ENCODE data around the gene MTCL1.
A peak's percentile ranks its signal among the peaks of the same experiment; 100 is the strongest.

The MTCL1 gene

DNA sequence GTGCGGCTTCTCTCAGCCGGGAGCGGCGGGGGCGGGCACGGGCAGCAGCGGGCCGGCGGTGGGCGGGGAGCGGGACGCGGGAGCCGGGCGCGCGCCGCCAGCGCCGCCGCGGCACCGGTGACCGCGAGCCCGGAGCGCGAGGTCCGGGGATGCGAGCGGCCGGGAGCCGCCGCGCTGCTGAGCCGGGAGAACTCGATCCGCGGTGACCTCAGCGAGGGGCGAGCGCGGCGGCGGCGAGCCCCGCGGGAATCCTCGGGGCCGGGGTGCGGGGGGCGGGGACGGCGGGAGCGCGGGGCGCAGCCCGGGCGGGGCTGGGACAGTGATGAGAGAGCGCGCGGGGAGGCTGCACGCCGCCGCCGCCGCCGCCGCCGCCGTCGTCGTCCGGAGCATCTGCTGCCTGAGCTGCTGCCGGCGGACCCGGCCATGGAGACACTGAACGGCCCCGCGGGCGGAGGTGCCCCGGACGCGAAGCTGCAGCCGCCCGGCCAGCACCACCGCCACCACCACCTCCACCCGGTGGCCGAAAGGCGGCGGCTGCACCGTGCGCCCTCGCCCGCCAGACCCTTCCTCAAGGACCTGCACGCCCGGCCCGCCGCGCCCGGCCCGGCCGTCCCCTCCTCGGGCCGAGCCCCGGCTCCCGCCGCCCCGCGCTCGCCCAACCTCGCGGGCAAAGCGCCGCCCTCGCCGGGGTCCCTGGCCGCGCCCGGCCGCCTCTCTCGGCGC is at the start of gene MTCL1:
MTCL1 (plus strand) TSS at position 319 of the 723 bp plus-strand sequence; CDS start at position 424, 105 bp downstream.
- DNase-seq, result peak in 2 of 6 experiments; percentile 31 to 32

DNA sequence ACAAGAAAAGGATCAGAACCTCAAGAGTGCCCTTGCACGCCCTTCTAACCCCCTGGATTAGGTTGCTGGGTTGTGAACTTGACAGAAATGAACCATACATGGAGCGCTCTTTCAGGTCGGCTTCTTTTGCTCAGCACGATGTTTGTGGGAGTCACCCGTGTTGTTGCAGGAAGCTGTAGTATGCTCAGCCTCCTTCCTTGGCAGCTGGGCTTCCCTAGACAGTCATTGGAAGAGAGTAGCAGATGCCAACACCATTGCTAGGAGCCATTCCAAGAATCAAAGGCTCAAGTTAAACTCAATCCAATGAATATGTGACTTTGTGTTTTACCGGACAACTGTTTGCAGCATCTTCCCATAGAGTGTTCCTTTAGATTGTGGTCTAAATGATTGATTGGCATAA is 49.1 kb upstream of the MTCL1 start:
- DNase-seq, result no peak

DNA sequence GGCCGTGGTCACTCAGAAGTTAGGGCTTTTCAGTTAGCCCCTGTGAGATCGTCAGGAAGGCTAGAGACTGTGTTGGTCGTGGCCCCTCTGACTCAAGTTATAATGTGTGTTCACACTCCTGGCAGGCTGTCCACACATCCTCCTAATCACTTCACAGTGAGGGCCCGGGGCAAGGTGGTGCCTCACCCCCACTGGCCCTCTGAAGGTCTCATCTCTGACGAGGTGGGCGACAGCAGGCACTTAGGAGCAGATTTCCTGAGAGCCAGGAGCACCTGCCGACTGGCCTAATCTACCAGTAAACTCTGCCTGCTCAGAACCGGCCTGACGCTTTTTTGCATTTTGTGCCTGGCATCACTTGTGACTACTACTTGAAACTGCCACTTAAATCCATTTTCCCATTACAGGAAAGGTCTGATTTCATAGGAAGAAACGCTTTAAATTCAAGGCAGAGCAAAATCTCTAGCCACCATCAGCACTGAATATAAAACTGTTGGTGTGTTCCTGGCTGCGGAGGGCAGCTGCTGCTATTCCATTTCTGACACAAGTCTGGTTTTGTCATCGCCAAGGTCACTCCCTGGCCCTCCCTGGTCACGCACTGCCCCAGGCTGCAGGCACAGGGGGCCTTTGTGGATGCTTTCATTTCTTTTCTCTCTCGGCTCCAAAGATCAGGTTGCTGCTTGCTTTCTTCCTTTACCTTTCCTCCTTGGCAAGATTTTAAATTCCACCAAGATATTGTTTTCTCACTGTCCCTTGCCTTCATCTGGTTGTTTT is 48.1 kb upstream of the MTCL1 start:
- DNase-seq, result no peak

DNA sequence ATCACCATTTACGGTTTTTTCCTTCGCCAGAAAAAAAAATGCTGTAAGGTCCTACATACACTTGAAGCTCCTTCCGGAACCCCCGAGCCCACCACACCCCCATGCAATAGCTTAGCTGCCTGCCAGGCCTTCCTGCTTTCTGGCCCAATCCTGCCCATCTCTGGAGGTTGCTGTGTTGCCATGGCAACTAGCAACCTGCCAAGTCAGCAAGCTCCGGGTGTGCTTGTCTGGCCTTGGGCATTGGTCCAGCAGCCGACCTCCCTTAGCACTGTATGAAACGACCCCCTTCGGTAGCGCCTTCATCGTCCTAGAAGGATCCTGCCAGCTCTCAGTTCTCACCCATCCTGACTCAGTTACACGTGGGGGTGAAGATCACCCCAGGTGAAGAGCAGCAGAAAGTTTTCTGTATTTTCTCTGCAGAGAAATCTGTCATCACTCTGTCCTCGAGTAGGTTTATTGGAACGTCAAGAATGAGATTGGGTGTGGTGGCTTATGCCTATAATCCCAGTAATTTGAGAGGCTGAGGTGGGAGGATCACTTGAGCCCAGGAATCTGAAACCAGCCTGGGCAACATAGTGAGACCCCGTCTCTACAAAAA is 47.4 kb upstream of the MTCL1 start:
- DNase-seq, result no peak

DNA sequence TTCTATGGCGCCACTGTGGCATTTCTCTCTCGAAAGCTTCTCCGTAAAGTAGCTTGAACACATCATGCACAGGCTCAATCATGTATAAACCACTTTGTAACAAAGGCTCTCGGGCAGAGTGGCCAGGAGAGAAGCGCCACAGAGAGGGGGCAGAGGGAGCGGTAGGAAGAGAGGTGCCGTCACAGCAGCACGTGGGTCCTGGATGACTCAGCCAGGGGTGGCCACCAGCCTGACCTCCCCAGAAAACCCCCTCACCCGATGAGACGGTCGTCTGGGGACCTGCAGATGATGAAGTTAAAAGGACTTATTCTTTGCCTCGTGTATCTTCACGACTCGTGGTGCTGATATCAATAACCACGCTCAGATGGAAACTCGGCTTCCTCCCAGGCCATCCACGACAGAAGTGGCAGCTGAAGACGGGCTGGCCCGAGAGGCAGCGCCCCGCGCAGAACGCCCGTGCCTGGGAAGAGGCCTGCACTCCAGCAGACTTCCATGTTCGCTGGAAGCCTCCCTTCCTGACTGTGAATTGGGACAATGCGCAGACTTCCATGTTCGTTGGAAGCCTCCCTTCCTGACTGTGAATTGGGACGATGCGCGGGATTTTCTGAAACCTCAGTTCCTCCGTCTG is 46.4 kb upstream of the MTCL1 start:
- no peak for DNase-seq

DNA sequence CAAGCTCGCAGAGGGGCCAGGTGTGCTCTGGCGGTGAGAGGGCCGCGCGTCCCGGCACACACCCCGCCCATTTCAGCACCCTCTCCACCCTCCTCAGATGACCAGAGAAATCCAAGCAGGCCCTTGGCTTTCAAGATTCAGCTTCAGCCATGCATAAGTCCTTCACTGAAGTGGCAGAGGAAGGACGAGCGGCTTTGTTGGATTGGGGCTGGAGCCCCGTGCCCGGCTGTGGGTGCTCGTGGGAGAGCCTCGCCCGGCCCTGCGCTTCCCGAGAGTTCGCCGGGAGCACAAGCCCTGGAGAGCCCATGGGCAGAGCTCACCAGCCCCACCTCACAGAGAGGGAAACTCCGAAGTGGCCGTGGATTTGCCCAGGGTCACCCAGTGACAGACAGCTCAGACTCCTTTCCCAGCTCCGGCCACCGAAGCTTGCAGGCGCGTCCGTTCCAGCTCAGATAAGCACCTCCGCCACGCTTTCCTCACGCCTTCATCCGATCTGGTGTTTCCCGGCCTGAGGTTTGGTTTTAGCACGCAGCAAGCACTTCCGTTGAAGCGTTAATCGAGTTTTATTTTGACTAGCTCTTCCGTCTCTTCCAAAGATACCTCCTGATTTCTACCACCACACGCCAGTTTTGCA is 45.6 kb upstream of the MTCL1 start:
- no peak for DNase-seq

DNA sequence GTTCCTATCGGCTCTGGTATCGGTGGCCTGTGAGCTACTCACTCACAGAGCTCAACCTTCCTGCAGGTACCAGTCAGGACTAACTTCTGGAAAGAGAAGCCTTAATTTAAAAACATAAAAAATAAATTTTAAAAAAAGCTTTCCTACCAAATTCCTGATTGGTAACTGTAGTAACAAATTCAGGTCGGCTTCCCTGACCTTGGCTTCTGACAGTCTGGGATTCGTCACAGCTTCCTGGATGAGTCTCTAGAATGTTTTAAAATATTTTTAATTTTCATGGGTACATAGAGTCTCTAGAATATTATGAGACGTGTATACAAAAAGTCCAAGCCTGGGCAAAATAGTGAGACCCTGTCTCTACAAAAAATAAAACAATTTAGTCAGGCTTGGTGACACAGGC is 45.0 kb upstream of the MTCL1 start:
- no peak for DNase-seq

DNA sequence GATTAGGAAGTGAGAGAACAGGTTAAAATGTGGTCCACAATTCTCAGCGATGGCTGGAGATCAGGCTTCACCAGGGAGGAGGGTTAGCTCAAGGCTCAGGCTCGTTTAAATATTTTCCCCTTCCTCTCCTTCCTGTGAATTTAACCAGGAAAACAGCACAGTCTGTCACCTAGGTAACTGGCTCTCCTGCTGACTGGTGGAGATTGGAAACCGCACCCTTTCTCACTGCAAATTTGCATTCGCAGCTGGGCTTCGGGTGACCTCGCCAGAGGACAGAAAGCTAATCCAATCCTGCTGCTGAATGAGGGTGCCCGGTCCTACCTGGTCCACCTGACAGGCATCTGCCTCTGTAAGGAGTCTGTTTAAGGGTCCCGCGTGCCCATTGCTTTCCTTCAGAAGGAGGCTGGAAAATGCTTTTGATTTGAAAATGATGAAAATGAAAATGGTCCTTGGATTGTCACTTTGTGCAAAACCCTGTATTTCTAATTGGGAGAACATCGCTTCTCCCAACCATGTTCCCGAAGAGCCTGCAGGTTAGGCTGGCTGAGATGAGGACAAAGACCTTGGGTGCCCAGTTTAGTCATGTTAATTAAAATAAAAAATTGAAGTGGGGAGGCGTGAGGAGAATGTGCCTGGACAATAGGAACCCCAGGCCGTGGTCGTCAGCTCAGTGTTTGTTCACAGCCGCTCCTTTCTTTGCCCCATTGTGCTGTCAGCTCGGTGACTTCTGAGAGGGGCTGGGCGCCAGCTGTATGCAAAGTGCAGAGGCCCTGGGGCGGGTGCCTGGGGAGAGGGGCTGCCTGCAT is 43.4 kb upstream of the MTCL1 start:
- DNase-seq, result no peak

DNA sequence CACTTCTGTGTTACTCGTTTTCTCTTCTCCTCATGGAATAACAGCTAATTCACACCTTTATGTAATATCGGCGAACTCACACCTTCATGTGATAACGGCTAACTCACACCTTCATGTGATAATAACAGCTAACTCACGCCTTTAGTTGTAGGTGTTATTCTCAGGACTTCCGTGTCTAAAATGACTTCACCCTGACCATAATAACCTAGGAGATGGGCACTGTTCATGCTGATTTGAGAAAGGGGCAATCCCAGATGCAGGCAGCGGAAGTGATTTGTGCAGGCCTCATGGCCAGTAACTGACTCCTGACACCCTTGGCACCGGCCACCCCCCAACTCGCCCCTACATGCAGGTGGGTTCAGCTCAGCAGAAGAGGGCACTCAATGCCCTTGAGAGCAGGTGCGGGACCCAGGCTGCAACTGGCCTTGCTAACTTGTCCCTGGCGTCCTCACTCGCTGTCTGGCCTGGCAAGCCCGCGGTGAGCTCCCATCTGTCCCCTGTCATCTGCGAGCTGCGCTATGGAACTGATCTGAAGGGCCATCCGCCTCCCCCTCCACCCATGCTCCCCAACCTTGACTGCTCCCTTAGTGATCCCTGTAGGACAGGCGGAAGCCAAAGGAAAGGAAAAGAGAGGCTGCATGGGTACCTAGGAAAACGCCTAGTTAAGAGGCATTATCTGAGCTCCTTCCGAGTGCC is 42.6 kb upstream of the MTCL1 start:
- DNase-seq, result no peak

DNA sequence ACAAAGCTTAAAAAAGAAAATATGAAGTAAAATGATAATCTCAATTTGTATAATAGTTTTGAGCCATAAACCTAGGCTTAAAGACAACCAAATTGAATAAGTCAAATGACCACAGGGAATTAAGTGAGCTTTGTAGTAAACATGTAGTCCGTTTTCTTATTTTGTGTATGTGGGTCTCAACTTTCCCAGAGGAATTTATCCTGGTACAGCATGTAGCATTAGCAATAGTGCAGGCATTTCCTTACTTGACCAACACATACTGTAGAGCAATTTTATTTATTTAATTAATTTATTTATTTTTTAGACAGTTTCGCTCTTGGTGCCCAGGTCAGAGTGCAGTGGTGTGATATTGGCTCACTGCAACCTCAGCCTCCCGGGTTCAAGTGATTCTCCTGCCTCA is 37.5 kb upstream of the MTCL1 start:
- no peak for DNase-seq

DNA sequence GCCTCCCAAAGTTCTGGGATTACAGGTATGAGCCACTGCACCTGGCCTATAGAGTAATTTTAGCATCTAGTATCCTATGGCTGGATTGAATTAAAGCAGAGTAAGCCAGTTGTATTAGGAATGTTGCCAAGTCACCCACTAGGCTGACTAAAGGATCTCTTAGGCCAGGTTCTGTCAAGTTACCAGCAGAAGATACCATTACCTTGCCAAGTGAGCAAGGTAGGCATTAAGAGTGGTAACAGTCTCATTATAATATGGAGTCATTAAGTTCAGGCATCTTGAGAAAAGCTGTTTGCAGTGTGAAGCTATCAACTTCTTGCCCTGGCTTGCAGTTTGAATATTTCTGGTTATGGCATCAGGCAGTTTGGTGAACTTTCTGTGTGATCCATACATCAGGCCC is 37.0 kb upstream of the MTCL1 start:
- no peak for DNase-seq

DNA sequence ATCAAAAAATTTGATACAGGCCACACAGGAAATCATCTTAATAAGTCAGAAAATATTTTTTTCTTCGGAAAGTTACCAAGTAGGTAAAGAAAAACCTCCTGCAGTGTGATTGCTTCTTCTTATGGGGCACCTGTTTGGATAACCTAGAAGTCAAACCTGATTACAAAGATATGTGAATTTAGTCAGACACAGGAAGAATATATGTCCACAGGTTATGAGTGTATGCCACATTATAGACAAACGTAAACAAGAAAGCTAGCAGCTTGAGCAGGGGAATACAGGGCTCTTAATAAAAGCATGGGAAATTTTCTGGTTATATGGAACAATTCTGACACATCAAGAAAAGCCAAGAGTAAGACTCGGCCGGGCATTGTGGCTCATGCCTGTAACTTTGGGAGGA is 35.8 kb upstream of the MTCL1 start:
- no peak for DNase-seq

DNA sequence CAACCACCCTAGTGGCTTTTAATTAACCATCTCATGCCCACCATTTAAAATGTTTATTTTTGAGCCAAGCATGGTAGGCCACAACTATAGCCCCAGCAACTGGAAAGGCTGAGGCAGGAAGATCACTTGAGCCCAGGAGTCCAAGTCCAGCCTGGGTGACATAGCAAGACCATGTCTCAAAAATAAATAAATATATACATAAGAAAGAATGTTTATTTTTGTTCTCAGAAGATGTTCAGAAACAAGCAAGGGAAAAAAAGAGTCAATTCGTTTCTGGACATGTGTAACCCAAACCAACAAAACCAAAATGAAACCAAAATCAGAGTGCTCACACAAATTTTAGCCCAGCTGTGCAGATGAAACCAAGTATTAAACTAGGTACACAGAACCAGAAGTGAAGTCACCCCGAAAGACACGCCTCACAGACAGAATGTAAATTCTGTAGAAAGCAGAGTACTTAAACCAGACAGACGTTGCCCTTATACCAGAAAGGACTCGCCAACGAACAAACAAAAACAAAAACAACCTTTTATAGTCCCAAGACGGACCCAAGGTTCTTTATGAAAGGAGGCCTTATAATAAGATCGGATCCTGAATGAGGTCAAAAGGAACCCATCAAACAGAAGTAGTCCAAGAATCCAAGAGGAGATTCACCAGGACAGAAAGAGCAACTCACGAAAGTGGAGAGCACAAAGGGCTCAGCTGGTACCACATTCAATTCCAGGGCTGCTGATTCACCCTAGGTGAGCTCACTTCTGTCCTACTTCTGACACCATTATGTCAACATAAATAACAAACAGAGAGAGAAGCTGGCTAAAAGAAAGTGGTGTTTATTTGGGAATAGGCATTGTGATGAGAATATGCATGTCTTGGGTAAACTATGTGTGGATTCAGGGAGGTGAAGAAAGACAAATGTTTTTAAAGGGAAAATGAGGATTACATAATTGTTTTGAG is 31.8 kb upstream of the MTCL1 start:
- no peak for DNase-seq

DNA sequence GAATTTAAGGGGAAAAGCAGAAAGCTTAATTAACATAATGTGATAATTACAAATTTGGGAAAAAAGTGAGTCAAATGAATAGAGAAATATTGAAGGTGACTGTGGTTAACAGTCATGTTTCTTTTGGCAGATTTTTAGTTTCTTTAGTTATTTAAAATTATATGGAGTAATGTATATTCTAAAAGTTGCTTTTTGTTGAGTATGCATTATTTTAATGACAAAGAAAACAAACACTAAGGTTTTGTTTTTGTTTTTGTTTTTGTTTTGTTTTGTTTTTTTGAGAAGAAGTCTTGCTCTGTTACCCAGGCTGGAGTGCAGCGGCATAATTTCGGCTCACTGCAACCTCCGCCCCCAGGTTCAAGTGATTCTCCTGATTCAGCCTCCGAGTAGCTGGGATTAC is 30.3 kb upstream of the MTCL1 start:
- no peak for DNase-seq

DNA sequence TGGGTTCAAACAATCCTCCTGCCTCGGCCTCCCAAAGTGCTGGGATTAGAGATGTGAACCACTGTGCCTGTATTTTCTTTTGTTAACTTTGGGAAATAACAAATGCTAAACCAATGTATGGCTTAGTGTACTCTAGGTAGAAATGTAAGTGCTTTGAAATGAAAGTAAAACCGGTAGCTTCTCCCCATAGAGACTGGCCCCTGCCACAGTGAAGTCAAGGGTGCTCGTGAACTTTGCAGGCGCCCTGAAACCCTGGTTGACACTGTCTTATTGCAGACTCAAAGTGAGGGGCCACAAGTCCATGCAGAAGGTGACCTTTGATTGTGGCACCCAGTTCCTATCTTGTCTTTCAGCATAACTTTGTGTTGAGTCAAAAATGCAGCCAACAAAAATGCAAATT is 24.2 kb upstream of the MTCL1 start:
- DNase-seq, result no peak

DNA sequence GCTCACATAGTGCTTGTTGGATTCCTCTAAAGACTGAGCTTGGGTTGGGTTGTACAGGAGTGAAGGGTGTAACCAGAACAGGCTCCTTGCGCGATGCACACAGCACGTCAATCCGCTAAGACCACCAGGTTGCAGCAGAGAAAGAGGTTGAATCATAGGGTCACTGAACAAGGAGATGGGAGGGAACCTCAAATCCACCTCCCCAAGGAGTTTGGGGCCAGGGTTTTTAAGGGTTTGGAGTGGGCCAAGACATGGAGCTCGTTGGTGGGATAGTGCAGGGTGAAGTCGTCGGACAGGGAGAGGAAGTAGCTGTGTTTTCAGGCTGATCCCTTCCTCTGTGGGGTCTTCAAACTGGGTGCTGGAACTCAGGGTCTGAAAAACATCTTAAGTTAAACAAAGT is 20.8 kb upstream of the MTCL1 start:
- DNase-seq, result no peak

DNA sequence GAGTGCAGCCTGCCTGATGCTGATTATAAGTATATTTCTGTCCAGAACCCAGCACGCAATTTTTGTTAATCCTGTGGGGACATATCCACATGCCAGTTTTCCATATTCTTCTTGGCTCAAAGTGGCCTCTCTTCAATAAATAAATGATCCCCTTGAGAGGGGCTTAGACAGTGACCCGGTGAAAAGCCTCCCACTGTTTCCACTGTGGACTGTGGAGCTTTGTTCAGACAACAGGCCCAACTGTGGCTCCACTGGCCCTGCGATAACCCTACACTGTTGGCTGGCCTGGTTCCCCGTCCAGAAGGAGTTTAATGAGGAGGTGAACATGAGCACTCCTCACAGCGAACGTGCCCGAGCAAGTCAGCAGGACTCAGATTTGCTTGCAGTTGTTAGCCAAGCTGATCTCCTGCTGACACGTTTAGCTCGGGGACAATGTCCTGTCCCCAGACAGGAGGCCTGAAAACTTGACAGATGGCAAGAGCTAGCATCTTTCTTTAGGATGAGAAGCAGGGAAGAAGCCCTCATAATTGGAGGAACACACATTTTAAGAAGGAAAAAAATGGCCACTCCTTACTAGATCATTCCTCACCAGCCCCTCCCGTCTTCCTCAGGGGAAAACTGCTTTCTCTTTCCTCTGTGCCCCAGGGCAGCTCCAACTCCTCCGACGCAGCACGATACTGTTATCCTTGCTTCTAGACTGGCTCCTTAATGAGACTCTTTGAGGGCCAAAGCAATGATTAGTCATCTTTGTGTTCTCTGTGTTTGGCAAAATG is 20.0 kb upstream of the MTCL1 start:
- no peak for DNase-seq

DNA sequence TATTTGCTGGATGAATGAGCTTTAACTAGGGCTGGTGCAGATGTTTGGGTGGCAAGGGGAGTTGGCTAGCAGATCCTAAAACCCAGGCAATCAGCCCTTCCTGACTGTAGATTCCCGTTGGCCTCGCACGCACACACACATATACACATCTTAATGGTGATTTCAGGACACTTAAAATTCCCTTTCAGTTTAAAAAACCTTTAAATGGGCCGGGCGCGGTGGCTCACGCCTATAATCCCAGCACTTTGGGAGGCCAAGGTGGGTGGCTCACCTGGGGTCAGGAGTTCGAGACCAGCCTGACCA is 19.5 kb upstream of the MTCL1 start:
- DNase-seq, result no peak

DNA sequence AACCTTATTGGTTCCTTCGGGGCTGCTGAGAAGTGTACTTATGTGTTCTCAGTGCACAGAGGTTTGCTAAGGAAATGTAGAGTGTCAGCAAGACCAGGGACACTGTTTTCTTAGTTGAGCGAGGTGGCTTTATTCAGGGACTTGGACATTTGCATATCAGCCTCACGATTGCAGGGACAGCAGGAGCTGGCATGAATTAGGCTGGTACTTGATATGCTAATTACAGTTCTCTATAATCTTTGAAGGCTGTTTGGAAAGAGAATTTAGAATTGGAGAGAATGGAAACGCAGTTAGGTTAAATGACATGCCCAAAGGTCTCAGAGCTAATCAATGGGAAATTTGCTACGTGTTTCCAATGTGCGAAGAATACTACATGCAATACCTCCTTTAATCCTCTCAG is 18.7 kb upstream of the MTCL1 start:
- no peak for DNase-seq

Data from stimulated activated naive CD4-positive, alpha-beta T cell (primary cell).